Measurements from ENCODE around the gene UBL7. TPM values are rescaled to one million over a fixed set of nuclear protein-coding genes. Genes with fewer than 3 reads are reported as not detected.

UBL7 gene
- total RNA-seq, 2 experiments from 2014 or later, result 14.3 to 17.1 TPM

DNA sequence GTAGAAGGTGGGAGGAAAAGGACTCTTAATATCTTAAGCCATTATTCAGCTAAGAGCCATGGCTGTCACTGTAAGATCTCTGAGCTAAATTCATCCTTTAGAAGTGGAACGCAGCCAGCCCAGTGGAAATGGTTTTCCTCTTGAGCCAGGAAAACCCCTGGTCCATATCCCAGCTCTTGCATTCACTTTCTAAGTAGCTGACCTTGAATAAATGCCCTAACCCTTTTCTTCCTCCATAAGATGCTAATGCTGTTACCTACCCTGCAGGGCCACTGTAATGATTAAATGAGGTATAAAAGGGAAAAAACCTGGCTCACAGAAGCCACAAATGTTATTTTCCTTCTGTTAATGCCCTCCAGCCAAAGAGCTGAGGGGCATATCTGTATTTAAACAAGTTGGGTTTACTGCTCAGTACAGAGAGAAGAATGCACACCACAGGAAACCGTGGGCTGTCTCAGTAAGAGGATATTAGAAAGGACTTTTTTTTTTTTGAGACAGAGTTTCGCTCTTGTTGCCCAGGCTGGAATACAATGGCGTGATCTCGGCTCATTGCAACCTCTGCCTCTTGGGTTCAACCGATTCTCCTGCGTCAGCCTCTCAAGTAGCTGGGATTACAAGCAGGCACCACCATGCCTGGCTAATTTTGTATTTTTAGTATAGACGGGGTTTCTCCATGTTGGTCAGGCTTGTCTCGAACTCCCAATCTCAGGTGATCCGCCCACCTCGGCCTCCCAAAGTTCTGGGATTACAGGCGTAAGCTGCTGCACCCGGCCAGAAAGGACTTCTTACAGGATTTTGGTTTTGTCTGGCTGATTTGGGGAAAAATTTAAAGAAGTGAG is 6.8 kb downstream of the UBL7 start:
- H3K36me3 Mint-ChIP-seq (ENCODE audit: low read depth), result peaks cover 93% of the 10 kb centered on the region
- no peaks in the 10 kb centered on the region for H3K9me3 Mint-ChIP-seq
- H3K27ac Mint-ChIP-seq, result no peak overlapping the region
- no peak for ATAC-seq (ENCODE audit: poor library complexity)
- POLR2A ChIA-PET, result no interaction called here
- peaks cover 78% of the 10 kb centered on the region for H3K36me3 ChIP-seq (ENCODE audit: insufficient read depth, low read length)
- H3K4me1 ChIP-seq (ENCODE audit: insufficient read depth, low read length), result no peaks in the 10 kb centered on the region
- intact Hi-C loops (cut with DNase I, micrococcal nuclease), result no loop called here
- CTCF ChIA-PET, result interaction anchor here (0.8 kb wide), 1 partner anchor 72 kb away, joined by 3 read pairs; no protein-coding TSS in a partner anchor
- H3K27me3 ChIP-seq (ENCODE audit: control insufficient read depth in 1 of 2, insufficient read depth in 2 of 2, low read length in 2 of 2), result no peaks in the 10 kb centered on the region
- H3K9me3 ChIP-seq (ENCODE audit: control insufficient read depth in 1 of 2, insufficient read depth in 1 of 2, low read length in 2 of 2), result no peaks in the 10 kb centered on the region
- no peak overlapping the region for H3K4me3 ChIP-seq (ENCODE audit: low read length)
- no peaks in the 10 kb centered on the region for H3K27me3 Mint-ChIP-seq
- no peak overlapping the region for H3K4me3 Mint-ChIP-seq
- no peak for DNase-seq
- H3K27ac ChIP-seq (ENCODE audit: low read depth in 1 of 2, low read length in 2 of 2), result no peak overlapping the region
- H3K4me1 Mint-ChIP-seq (ENCODE audit: low read depth), result peaks cover 27% of the 10 kb centered on the region
- TF ChIP-seq, protein P1, sequence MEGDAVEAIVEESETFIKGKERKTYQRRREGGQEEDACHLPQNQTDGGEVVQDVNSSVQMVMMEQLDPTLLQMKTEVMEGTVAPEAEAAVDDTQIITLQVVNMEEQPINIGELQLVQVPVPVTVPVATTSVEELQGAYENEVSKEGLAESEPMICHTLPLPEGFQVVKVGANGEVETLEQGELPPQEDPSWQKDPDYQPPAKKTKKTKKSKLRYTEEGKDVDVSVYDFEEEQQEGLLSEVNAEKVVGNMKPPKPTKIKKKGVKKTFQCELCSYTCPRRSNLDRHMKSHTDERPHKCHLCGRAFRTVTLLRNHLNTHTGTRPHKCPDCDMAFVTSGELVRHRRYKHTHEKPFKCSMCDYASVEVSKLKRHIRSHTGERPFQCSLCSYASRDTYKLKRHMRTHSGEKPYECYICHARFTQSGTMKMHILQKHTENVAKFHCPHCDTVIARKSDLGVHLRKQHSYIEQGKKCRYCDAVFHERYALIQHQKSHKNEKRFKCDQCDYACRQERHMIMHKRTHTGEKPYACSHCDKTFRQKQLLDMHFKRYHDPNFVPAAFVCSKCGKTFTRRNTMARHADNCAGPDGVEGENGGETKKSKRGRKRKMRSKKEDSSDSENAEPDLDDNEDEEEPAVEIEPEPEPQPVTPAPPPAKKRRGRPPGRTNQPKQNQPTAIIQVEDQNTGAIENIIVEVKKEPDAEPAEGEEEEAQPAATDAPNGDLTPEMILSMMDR (IDR thresholded peaks at IDR 0.05), result no peak

DNA sequence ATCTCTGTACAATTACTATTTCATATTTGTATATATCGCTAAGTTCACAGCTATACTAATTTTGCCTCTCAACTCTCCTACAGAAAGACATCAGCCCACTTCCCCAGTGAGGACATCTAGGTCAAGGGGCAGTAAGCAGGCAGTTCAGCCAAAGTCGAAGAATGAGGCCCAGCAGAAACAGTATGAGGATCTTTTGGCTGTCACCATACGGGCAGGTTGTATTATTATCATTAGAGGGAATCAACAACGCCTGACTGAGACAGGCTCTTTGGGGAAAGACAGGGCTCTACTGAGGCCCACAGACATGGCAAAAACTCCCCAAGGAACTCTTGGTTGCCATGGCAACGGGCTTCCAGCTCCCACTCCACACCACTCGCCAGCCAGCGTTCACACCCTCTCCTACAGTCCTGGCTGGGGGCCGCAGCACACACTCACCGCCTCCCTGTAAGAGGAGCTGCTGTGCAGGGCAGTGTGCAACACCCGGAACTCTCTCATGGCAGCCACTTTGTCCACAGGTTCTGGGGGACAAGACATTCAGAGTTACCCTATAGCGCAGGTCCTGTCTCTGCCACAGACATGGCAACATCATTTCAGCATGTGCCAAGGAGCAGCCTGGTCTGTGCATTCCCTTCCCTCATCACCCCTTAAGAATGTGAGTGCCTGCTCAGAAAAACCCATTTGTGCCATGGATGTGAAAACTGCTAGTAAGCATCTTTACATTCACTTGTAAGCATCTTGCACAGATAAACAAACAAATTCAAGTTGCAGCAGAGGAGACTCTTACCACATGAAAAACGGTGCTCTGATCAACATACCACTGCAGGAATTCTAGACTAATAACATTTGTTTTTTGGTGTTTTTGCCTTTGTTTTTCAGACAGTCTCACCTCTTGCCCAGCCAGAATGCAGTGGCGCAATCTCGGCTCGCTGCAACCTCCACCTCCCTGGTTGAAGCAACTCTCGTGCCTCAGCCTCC is 8.8 kb downstream of the UBL7 start:
- ATAC-seq (ENCODE audit: poor library complexity), result no peak

DNA sequence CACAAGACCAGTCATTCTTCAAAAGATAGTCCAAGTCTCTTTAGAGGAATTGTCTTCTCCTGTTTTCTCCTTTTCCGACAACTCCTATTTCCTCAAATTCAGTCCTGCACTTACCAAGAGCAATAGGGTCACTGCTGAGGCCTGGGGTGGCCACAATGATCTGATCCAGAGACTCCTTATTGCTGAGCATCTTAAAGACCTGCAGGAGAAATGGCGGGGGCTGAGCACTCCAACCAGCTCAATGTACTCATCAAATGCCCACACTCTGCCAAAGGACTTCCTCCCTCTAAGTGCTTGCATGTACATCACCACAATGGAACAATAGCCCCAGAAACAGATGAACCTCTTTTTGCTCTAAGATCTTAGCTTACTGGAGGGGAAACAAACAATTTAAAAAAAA is 9.6 kb downstream of the UBL7 start:
- intact Hi-C loops (cut with DNase I, micrococcal nuclease), result no loop called here
- Mint-ChIP-seq H3K9me3 (no peaks in the 10 kb centered on the region), H3K36me3 (ENCODE audit: low read depth) (peaks cover 98% of the 10 kb centered on the region), H3K4me3 (no peak overlapping the region), H3K4me1 (ENCODE audit: low read depth) (peaks cover 17% of the 10 kb centered on the region), H3K27ac (no peak overlapping the region), H3K27me3 (no peaks in the 10 kb centered on the region)
- POLR2A ChIA-PET, result no interaction called here
- Histone ChIP-seq H3K4me1 (ENCODE audit: insufficient read depth, low read length) (no peaks in the 10 kb centered on the region), H3K27me3 (ENCODE audit: control insufficient read depth in 1 of 2, insufficient read depth in 2 of 2, low read length in 2 of 2) (no peaks in the 10 kb centered on the region), H3K4me3 (ENCODE audit: low read length) (no peak overlapping the region), H3K36me3 (ENCODE audit: insufficient read depth, low read length) (peaks cover 90% of the 10 kb centered on the region), H3K9me3 (ENCODE audit: control insufficient read depth in 1 of 2, insufficient read depth in 1 of 2, low read length in 2 of 2) (no peaks in the 10 kb centered on the region), H3K27ac (ENCODE audit: low read depth in 1 of 2, low read length in 2 of 2) (no peak overlapping the region)
- no peak for DNase-seq
- TF ChIP-seq, protein P1 (IDR thresholded peaks at IDR 0.05), result no peak
- CTCF ChIA-PET, result no interaction called here
- no peak for ATAC-seq (ENCODE audit: poor library complexity)

More for the DNA sequence above, 8.8 kb downstream of the UBL7 start:
- Histone ChIP-seq H3K4me1 (ENCODE audit: insufficient read depth, low read length) (no peaks in the 10 kb centered on the region), H3K27me3 (ENCODE audit: control insufficient read depth in 1 of 2, insufficient read depth in 2 of 2, low read length in 2 of 2) (no peaks in the 10 kb centered on the region), H3K4me3 (ENCODE audit: low read length) (no peak overlapping the region), H3K27ac (ENCODE audit: low read depth in 1 of 2, low read length in 2 of 2) (no peak overlapping the region), H3K9me3 (ENCODE audit: control insufficient read depth in 1 of 2, insufficient read depth in 1 of 2, low read length in 2 of 2) (no peaks in the 10 kb centered on the region), H3K36me3 (ENCODE audit: insufficient read depth, low read length) (peaks cover 85% of the 10 kb centered on the region)
- TF ChIP-seq, protein P1 (IDR thresholded peaks at IDR 0.05), result no peak
- H3K27ac Mint-ChIP-seq, result no peak overlapping the region
- H3K4me3 Mint-ChIP-seq, result no peak overlapping the region
- intact Hi-C loops (cut with DNase I, micrococcal nuclease), result no loop called here
- H3K36me3 Mint-ChIP-seq (ENCODE audit: low read depth), result peaks cover 97% of the 10 kb centered on the region
- H3K4me1 Mint-ChIP-seq (ENCODE audit: low read depth), result peaks cover 17% of the 10 kb centered on the region
- POLR2A ChIA-PET, result no interaction called here
- H3K27me3 Mint-ChIP-seq, result no peaks in the 10 kb centered on the region
- no peaks in the 10 kb centered on the region for H3K9me3 Mint-ChIP-seq
- CTCF ChIA-PET, result no interaction called here
- DNase-seq, result no peak

All from CD4-positive, alpha-beta T cell (primary cell).